Dermis blood vessel endothelial cell (primary cell): ENCODE data around the gene PAK1. TPM values are rescaled to one million over a fixed set of nuclear protein-coding genes. Genes with fewer than 3 reads are reported as not detected.
"Not testable (repeated sequence)": the region's sequence is repeated elsewhere in the genome, so short reads cannot be mapped to it uniquely, and the experiment has no call there.

Experiments used
- DNase-seq: peaks from one replicate; pipeline ENCODE4 v3.0.0; 2010
- total RNA-seq: library from RNA; depleted of rRNA; stranded (reverse); fragments of >200 nt; gene quantifications from 2 replicates; pipeline ENCODE4 v1.2.3, GENCODE V29; 2014

Gene PAK1
- total RNA-seq, 1 donor from 2014 or later = 0.51 TPM

- no peak for DNase-seq
Measured at GRCh38 chr11:77302752-77303151, 171.1 kb downstream of the PAK1 start.

- no peak for DNase-seq
Measured at GRCh38 chr11:77301510-77301909, 172.4 kb downstream of the PAK1 start, which contains the start of gene GDPD4. Gene GDPD4, minus strand, starts transcription at chr11:77301686. Its CDS starts 16,549 bp downstream, at chr11:77285137.

- no peak for DNase-seq
Measured at GRCh38 chr11:77300695-77301094, 173.2 kb downstream of the PAK1 start.

- DNase-seq = not testable (repeated sequence)
Measured at GRCh38 chr11:77300028-77300427, 173.9 kb downstream of the PAK1 start.

GRCh38 chr11:77299528-77299993 is 174.3 kb downstream of the PAK1 start:
- no peak for DNase-seq

- no peak for DNase-seq
Measured at GRCh38 chr11:77294040-77294439, 179.9 kb downstream of the PAK1 start.

- no peak for DNase-seq
Measured at GRCh38 chr11:77289737-77290136, 184.2 kb downstream of the PAK1 start.

- no peak for DNase-seq
Measured at GRCh38 chr11:77287615-77288273, 186.2 kb downstream of the PAK1 start.

- DNase-seq = no peak
Measured at GRCh38 chr11:77287136-77287535, 186.8 kb downstream of the PAK1 start.

GRCh38 chr11:77284476-77285468 is 189.1 kb downstream of the PAK1 start:
- DNase-seq = no peak

- no peak for DNase-seq
Measured at GRCh38 chr11:77283101-77283500, 190.8 kb downstream of the PAK1 start.

- no peak for DNase-seq
Measured at GRCh38 chr11:77278595-77279506, 195.0 kb downstream of the PAK1 start.

GRCh38 chr11:77276271-77276670 is 197.6 kb downstream of the PAK1 start:
- no peak for DNase-seq

Other genes starting within 250 kb of the PAK1 start
- gene GDPD4, start 172.4 kb downstream of the PAK1 start, total RNA-seq = not detected in 2 replicates
- gene AQP11, start 115.9 kb upstream of the PAK1 start, total RNA-seq = 0.42 and 0.68 TPM in 2 replicates
- gene CLNS1A, start 163.7 kb upstream of the PAK1 start, total RNA-seq = 128 and 186 TPM in 2 replicates